ENCODE data around the gene CFAP54.

Gene CFAP54

DNA sequence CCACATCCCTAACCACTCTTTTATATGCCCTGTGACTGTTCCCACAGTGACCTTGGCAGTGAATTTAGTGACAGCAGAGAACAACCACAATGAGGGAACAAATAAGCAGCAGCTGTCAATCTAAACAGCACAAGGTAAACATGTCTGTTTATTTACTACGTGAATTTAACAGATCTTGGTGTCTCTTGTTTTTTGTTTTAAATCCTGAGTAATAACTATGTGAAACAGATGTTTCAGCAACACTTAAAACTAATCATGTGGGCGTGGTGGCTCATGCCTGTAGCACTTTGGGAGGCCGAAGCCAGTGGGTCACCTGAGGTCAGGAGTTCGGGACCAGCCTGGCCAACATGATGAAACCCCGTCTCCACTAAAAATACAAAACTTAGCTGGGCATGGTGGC is 17.0 kb upstream of the CFAP54 start:
- Histone ChIP-seq H3K9ac (no peak overlapping the region), H3K79me2 (ENCODE audit: insufficient read depth, low read depth) (no peaks in the 10 kb centered on the region), H3K27me3 (ENCODE audit: insufficient read depth, low read depth) (no peaks in the 10 kb centered on the region), H3K4me1 (ENCODE audit: low read depth, poor library complexity, severe bottlenecking) (no peaks in the 10 kb centered on the region), H4K20me1 (ENCODE audit: insufficient read depth) (no peaks in the 10 kb centered on the region), H2AFZ (ENCODE audit: low read depth) (no peak overlapping the region), H3K4me3 (IDR thresholded peaks at IDR 0.05; ENCODE audit: insufficient read depth, low read depth, low read length) (no peak overlapping the region), H3K4me2 (no peak overlapping the region), H3K36me3 (ENCODE audit: insufficient read depth) (no peaks in the 10 kb centered on the region), H3K27ac (no peak overlapping the region)
- TF ChIP-seq, protein P1, sequence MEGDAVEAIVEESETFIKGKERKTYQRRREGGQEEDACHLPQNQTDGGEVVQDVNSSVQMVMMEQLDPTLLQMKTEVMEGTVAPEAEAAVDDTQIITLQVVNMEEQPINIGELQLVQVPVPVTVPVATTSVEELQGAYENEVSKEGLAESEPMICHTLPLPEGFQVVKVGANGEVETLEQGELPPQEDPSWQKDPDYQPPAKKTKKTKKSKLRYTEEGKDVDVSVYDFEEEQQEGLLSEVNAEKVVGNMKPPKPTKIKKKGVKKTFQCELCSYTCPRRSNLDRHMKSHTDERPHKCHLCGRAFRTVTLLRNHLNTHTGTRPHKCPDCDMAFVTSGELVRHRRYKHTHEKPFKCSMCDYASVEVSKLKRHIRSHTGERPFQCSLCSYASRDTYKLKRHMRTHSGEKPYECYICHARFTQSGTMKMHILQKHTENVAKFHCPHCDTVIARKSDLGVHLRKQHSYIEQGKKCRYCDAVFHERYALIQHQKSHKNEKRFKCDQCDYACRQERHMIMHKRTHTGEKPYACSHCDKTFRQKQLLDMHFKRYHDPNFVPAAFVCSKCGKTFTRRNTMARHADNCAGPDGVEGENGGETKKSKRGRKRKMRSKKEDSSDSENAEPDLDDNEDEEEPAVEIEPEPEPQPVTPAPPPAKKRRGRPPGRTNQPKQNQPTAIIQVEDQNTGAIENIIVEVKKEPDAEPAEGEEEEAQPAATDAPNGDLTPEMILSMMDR (conservative IDR thresholded peaks at IDR 0.05; ENCODE audit: low read depth, low read length), result no peak

DNA sequence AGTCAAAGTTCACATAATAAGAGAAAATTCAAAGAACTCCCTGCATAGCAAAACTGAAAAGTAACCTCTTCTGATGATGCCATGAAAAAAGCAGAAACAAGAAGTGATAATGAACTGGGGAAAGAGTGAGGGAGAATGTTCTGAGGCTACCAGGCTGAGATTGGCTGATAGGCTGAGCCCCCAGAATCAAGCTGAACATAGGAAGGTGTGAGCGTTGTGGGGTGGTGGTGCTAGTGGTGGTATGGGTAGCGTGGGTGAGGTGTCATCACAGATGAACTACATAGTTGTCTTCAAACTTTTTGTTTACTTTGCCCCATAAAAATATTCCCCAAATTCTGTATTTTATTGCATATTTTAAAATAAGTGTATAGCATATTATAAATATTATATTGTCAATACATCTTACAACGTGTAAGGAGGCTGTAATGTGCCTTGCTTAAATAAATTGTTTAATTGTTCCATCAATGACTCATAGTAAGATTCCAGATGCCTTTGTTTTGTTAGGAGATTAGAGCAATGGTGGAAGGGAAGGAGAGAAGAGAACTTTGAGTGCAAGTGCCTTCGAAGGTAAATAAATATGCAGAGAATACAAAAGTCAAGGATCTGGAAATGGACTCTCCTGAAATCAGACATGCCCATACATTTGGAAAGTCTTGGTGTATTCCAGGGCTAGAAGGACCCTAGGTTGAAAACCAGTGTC is 15.8 kb upstream of the CFAP54 start:
- H3K9ac ChIP-seq, result no peak overlapping the region
- H3K27ac ChIP-seq, result no peak overlapping the region
- H3K4me2 ChIP-seq, result no peak overlapping the region
- H3K4me3 ChIP-seq (IDR thresholded peaks at IDR 0.05; ENCODE audit: insufficient read depth, low read depth, low read length), result no peak overlapping the region
- H2AFZ ChIP-seq (ENCODE audit: low read depth), result no peak overlapping the region
- TF ChIP-seq, protein P1 (conservative IDR thresholded peaks at IDR 0.05; ENCODE audit: low read depth, low read length), result no peak
- no peaks in the 10 kb centered on the region for H3K36me3 ChIP-seq (ENCODE audit: insufficient read depth)
- no peaks in the 10 kb centered on the region for H3K27me3 ChIP-seq (ENCODE audit: insufficient read depth, low read depth)
- no peaks in the 10 kb centered on the region for H4K20me1 ChIP-seq (ENCODE audit: insufficient read depth)
- no peaks in the 10 kb centered on the region for H3K4me1 ChIP-seq (ENCODE audit: low read depth, poor library complexity, severe bottlenecking)
- H3K79me2 ChIP-seq (ENCODE audit: insufficient read depth, low read depth), result no peaks in the 10 kb centered on the region

DNA sequence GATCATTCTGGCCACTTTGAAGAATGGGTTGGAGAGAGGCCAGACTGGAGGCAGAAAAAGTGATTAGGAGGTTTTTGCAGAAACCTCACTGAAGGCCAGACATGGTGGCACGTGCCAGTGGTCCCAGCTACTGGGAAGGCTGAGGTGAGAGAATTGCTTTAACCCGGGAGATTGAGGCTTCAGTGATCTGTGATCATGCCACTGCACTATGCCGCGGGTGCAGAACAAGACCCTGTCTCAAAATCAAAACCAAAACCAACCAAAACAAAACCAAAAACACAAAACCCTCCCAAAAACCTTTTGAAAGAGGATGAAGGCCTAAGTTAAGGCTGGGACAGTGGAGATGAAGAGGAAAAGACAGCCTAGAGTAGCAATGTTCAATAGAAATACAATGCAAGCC is 15.2 kb upstream of the CFAP54 start:
- Histone ChIP-seq H3K79me2 (ENCODE audit: insufficient read depth, low read depth) (no peaks in the 10 kb centered on the region), H4K20me1 (ENCODE audit: insufficient read depth) (no peaks in the 10 kb centered on the region), H3K9ac (no peak overlapping the region), H3K4me3 (IDR thresholded peaks at IDR 0.05; ENCODE audit: insufficient read depth, low read depth, low read length) (no peak overlapping the region), H3K4me2 (no peak overlapping the region), H3K27me3 (ENCODE audit: insufficient read depth, low read depth) (no peaks in the 10 kb centered on the region), H2AFZ (ENCODE audit: low read depth) (no peak overlapping the region), H3K36me3 (ENCODE audit: insufficient read depth) (no peaks in the 10 kb centered on the region), H3K4me1 (ENCODE audit: low read depth, poor library complexity, severe bottlenecking) (no peaks in the 10 kb centered on the region), H3K27ac (no peak overlapping the region)
- TF ChIP-seq, protein P1 (conservative IDR thresholded peaks at IDR 0.05; ENCODE audit: low read depth, low read length), result no peak

DNA sequence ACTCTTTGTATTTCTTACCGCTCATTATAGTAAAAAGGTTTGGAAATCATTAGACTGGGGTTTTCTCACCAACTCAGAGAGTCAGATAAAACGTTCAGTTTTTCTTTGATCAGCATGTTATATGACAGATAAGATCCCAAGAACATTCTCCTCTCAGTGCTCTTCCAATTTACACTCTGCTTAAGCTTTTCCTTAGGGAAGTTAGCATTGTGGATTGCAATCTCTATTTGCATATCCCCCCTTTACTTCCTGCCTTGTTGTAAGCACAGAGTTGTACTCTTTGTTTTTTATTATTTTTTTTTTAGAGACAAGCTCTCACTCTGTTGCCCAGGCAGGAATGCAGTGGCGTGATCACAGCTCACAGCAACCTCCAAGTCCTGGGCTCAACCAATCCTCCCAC is 11.4 kb upstream of the CFAP54 start:
- Histone ChIP-seq H3K36me3 (ENCODE audit: insufficient read depth) (no peaks in the 10 kb centered on the region), H3K4me1 (ENCODE audit: low read depth, poor library complexity, severe bottlenecking) (no peaks in the 10 kb centered on the region), H3K4me2 (no peak overlapping the region), H3K27ac (no peak overlapping the region), H3K4me3 (IDR thresholded peaks at IDR 0.05; ENCODE audit: insufficient read depth, low read depth, low read length) (no peak overlapping the region), H2AFZ (ENCODE audit: low read depth) (no peak overlapping the region), H3K9ac (no peak overlapping the region), H3K79me2 (ENCODE audit: insufficient read depth, low read depth) (no peaks in the 10 kb centered on the region), H3K27me3 (ENCODE audit: insufficient read depth, low read depth) (no peaks in the 10 kb centered on the region), H4K20me1 (ENCODE audit: insufficient read depth) (no peaks in the 10 kb centered on the region)
- TF ChIP-seq, protein P1 (conservative IDR thresholded peaks at IDR 0.05; ENCODE audit: low read depth, low read length), result no peak
